DMS 273 (cell line): ENCODE data around the gene DEFB110.

ENCODE experiments used
- DNase-seq: peaks from one replicate; lab custom pipeline; 2025; ENCODE audit not compliant: unreplicated experiment; lab: John Stamatoyannopoulos, UW

The DEFB110 gene

DNA sequence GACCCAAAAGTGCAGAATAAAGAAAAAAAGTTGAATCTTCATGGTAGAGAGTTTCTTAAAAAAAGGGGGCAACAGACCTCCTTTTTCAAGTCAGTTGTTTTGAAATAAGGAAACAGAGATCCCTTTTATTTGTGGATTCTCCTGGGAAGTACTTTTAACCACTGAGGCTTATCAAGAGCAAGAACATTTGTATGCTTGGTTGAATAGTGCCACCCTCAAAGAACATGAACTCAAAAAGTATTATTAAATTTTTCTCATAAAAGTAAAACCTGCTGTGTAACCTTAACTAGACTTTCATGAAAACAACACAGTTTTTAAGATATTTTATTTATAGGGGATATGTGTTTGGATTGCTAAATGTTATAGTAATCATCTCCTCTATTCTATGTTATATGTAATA, at the start of gene DEFB110:
TSS of gene DEFB110 (minus strand) at position 101 of the 400 bp plus-strand sequence. CDS start at position 42, 59 bp downstream.
- DNase-seq, result no peak

DNA sequence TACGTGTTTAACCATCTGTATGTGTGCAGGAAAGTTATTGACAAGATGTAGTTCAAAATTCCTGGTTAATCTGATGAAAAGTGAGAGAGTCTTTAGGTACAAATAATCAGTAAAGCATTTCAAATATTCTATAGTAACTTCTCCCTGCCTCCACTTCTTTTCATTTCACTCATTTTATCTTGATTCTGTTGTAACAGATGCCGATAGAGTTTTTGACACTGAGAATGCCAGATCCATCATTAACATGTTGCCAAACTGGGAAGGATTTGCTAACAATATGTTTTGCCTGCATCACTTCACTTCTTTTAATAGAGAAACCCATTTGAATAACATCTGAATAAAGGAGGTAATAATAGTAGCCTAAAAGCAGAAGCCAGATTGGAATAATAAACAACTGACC, 48.3 kb upstream of the DEFB110 start:
- DNase-seq, result no peak

DNA sequence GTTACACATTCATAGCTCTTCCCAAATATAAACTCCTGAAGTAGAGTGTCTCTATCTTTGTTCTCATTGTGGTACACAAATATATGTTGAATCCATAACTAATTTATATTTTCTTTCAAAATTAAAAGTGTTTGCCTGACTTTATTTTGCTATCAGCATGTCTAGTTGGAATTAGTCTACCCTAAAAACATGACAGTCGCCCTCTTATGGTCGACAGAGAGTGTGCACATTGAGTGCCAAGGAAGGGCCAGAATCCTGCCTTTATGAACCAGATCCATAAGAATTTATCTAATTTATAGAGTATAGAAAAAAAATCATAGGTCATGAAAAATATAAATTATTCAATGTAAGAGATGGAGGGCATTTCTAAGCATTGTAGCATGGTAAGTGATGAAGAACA, 40.3 kb upstream of the DEFB110 start:
- DNase-seq, result peak; percentile 22

DNA sequence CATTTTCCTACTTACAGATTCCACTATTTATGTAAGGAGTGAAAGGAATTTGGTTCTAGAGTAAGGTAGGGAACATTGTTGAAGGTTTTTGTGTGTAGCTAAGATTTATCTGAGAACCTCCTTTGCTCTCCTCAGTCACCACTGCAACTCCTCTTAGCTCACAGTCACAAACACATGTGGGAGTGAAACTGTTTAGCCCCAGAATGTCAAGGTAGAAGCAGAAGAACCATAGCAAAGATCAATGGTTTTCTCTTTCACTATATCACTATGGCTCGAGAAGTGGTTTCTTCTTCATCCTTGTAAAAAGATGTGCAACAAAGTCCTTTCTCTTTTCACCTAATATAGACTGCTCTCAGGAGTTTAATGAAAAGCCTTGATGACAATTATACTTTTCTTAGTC, 34.4 kb upstream of the DEFB110 start:
- no peak for DNase-seq

DNA sequence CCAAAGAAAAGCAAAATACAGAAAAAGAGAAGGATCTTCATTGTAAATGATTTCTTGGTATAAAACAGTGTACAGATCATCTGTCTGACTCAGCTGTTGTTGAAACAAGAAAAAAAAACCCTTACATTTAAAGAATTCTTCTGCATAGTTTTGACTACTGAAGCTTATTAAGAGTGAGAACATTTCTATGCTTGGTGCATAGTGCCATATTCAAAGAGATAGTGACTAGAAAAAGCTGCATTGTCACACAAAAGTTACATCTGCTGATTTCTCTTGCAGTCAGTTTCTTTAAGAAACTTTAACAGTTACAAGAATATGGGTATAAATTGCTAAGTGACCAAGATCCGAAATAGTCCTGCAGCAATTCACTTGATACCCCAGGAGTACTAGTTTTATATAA, 28.0 kb upstream of the DEFB110 start, which contains the start of gene DEFB112:
TSS of gene DEFB112 (minus strand) at position 101 of the 400 bp plus-strand sequence. CDS start at position 41, 60 bp downstream.
- no peak for DNase-seq

DNA sequence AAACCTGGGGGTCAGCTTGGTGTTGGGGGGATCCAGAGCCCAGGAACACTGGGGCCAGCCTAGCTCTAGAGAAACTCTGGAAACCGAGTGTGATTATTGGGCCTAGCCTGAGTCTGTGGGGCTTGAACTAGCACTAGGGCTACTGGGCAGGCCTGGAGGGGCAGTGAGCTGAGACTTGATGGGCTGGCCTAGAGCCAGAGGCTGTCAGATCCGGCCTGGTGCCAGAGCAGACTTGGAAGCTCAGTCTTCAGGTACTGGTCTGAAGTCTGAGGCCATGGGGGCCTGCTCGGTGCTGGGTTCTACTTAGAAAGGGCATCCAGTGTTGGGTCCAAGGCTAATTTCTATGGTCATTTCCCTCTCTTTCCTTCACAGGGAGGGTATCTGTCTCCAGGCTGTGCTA, 25.2 kb upstream of the DEFB110 start:
- DNase-seq, result no peak

DNA sequence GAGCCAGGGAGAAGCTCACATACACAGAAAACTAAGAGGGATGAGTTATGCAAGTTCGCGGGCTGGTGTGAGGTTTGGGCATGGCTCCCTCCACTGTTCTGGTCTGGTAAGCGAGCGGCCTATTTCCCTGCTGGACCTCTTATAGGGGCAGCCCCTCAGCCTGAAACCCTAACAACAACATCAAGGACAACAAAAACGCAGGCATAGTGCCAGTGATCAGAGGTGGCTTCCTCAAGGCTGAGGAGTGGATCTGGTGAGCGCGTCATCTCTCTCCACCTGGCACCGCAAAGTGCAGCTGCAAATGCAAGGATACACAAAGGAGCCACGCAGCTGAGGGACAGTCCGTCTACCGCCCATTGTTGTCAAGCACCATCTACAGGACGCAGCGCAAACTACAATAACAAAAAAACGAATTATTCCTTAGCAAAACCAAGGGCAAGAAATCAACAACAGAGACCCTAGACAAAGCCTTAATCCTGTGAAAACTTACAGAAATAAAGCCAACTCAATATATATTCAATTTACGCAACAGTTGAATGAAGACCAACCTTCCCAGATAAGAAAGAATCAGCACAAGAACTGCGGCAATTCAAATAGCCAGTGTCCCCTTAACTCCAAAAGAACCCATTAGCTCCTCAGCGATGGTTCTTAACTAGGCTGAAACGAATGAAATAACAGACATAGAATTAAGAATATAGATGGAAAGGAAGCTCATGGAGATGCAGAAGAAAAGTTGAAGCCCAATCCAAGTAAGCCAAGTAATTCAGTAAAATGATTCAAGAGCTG, 9.2 kb upstream of the DEFB110 start:
- peak; percentile 47 for DNase-seq

DNA sequence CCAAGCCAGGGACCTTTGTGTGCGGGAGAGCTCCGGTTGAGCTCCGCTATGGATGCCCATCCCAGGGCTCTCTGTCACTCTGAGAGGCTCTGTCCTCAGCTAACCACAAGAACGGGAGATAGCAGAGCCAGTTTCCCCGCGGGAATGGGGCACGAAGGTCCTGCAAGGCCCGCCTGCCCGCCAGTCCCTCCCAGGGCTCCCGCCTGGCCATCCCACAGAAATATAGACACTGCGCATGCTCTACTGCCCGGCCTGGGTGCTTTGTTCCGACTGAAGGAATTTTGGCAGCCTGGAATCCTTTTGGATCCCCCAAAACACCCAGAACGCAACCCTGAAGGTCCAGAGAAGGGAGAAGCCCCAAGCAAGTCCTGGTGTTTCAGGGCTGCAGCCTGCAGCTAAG, 8.6 kb upstream of the DEFB110 start:
- DNase-seq, result no peak

DNA sequence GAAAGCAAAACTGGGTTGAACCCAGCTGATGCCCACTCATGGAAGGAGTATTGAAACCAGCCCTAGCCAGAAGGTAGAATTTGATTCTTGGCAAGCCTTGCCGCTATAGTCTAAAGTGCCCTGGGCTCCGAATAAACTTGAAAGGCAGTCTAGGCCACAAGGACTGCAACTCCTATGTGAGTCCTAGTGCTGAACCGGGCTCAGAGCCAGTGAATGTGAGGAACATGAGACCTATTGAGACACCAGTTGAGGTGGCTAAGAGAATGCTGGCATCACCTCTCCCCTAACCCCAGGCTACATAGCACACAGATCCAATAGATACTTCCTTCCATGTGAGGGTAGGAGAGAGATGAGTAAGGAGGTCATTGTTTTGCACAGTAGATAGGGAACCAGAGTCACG, 3.5 kb upstream of the DEFB110 start:
- no peak for DNase-seq

DNA sequence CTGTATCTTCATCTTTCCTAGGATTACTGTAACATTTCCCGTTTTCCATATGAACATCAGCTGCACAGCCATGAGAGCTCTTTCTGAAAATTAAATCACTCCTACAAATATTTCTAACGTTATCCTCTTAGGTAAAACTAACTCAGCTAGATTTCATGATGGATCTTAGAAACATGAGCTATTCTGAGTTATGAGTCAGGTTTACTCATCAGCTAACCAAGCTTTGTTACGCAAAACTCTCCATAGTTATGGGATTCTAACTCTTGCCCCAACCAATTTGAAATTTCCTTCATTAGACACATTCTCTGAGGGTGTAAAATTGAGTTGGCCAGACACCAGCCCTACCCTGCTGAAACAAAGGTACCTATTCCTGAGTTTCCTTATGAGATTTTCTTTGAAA, 14.0 kb downstream of the DEFB110 start:
- no peak for DNase-seq

DNA sequence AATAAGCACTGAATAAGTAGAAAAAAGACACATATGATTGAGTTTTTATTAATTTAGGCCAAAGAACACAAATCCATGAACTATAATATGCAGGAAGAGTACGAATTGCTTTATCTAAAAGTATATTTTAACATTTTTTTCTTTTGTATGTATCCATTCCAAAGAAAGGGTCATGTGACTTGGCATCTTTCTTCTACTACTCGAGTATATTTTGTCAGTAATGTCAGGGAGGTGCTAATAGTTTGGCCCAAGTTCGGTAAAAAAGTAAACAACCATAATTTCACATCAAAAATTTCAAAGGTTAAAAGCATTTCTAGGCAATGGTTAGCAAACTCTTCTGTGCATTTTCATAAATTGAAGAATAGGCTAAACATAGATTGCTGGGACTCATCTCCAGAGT, 18.7 kb downstream of the DEFB110 start:
- no peak for DNase-seq

DNA sequence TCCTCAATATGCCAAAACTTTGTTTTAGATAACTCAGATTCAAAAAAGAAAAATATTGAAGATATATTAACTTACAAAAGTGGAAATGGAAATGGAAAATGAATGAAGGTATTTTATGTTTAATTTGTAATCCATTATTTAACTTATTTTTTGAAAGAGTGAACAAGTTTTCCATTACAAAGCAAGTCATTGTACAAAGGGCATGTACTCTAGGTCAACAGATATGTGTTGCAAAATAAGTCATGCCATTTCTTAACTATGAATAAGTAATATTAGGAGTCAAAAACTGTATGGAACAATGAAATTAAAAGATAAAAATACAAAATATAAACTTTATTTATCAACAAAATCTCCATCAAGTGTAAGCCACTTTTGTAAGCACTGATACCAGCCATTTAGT, 26.5 kb downstream of the DEFB110 start:
- DNase-seq, result no peak

DNA sequence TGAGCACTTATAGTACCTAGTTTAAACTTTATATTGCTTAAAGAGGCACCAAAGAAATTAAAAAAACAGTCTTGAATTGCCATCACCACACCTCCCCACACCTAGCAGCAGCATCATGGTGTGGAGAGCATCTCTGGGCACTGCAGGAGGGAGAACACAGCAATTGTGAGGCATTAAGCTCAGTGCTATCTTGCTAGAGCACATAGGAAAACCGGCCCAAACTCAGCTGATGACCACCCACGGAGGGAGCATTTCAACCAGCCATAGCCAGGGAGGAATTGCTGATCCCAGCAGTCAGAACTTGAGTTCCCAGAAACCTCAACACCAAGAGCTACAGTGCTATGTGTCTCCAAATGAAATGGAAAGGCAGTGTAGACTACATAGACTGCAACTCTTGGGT, 32.9 kb downstream of the DEFB110 start:
- no peak for DNase-seq

DNA sequence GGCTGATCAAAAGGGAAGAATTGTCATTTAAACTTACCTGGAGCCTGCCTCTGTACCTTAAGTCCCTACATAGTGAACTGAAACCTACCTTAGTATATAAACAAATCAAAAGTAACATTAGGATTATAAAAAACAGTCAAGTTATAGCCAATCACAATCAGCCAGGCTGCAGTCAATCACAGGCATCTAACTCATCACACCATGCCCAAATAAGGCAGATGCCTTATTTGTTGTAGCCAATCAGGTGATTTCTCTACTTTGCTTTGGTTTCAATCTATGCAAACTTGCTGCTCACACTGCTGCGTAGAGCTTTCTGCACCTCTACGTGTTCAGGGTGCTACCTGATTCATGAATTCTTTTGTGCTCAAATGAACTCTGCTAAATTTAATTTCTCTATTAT, 34.0 kb downstream of the DEFB110 start:
- DNase-seq, result no peak

DNA sequence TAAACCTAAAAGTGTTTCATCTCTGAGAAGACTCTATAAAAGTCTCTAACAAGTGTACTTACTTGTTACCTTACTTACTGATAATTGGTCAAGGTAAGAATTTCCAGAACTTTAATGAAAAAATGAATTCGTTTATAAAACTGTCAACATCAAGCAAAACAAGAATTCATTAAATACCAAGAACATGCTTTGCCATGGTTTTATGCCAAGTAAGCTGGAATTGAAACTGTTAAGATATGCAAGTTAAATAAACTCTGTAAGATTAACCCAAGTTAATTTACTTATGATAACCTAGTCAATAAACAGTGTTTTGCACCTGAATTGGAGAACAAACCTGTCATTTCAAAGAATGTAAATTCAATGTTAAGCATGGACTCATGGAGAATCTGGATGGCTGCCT, 35.2 kb downstream of the DEFB110 start:
- DNase-seq, result no peak

DNA sequence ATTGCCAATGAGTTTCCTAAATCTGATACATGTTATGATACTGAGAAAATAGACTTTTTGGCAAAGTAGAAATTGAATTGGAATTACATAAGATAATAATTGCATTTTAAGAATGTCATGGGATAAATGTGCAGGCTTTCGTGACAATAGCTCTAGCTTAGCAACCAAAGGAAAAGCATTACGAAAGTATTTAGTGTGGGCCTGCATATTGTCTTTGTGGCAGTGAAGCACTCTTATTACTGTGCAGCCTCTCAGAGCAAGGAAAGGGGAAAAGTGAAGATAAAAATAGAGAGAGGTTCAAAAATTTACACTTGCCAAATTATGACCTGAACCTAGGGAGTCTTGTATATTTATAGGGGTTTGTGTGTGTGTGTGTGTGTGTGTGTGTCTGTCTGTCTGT, 39.7 kb downstream of the DEFB110 start:
- no peak for DNase-seq

DNA sequence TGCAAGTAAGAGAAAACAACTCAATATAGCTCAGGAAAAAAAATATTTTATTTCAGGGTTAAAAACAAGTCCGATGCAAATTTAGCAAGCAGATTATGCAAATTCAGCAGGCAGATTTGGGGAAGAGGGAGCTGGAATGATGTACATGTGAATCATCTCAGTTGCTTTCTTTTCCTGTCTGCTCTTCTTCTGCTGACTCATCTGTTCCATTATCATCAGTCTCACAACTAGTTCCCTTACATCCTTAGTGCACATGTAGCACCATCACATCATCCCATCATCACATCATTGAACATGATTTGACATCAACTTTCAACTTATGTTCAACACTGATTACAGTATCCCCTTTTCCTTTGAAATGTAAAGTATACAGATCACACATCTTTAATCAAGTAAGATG, 40.9 kb downstream of the DEFB110 start:
- no peak for DNase-seq

DNA sequence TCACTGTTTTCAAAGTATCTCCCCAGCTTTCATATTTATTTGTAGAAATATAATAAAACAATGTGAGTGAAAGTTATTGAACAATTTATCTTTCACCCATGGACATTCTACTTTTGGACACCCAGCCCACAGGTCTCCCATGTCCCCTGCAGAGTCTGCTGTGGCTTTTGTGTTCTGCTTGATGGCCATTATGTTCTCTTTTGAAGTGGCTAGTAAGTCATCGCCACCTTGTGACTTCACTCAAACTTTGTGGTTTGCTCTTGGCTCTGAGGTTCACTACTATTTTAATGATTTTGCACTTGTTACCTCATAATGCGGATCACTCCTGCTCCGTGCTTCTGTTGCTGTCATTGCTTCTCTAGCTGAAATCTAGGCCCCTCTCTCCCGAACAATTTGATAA, 42.2 kb downstream of the DEFB110 start:
- DNase-seq, result no peak

DNA sequence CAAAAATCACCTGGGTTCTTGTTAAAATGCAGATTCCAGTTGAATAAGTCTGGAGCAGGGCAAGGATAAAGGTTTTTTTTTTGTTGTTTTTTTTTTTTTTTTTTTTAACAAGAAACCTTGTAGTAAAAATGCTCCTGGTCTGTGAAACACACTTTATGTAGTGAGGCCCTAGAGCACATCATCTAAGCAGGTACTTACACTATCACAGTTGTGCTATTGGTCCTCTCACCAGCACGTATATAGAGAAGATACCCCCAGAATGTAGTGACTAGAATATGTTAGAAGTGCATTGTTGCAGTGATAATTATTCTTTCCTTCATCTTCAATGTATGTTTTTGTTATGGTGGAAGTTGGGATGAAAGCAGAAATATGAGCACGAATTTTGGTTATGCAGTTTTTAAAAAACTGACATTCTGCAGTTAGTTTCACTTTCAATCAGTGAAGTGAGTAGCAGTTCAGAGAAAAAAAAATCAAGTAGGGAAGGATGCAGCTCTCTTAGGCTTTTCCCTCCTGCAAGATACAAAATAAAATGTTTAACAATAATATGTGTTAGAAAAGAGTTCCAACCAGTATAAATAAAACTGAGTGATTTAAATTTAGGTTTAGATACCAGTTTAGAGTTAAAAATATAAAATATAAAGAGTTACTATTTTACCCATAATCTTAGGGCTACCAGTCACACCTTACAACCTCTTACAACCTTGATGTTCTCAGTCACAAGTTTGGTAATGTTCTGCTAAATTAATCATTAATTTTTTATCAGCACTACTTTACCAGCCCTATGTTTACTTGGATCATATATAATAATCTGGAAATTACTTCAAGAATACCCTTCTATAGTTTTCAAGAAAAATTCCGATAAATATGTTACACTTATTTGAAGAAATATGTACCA, 43.2 kb downstream of the DEFB110 start:
- DNase-seq, result no peak

DNA sequence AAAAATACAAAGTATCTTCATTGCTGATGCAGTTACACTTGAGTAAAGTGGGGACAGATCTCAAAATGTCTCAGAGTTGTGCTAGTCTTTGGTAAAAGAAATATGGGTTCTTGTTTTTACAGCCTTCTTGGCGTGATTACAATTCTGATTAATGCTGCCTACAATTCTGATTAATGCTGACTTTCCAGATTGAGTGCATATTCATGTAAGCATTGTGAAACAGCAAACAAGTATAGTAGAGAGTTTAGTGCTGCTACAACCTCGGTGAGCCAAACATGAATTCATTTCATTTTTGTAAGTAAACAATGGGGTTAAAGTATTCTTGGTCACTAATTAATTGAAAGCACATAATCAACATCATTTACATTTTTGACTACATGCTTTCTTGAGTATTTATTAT, 52.2 kb downstream of the DEFB110 start, which contains the start of gene DEFB113:
TSS of gene DEFB113 (minus strand) at position 21 of the 400 bp plus-strand sequence. CDS start at position 21, 0 bp downstream.
- DNase-seq, result no peak
